WTC11 (cell line): ENCODE measurements around the gene MRPL41. TPM values are rescaled to one million over a fixed set of nuclear protein-coding genes. Genes with fewer than 3 reads are reported as not detected.

Experiments
- ATAC-seq: fragments of 200-7000 bp; cut with Tn5 transposase; 2 replicates; pipeline ENCODE4 v1.10.0; 2021; ENCODE audit warnings: mild to moderate bottlenecking, moderate library complexity
- CTCF ChIA-PET: fragments of 300-600 bp; sonication (Branson Sonifier 250); formaldehyde crosslinking; loops from one replicate; lab custom pipeline; 2021; ENCODE audit warnings: antibody characterized with exemption; lab: Charles Lee
- POLR2A ChIA-PET: fragments of 350-600 bp; sonication (Branson Sonifier 250); formaldehyde crosslinking; loops from one replicate; lab custom pipeline; 2021; ENCODE audit warnings: antibody characterized with exemption; lab: Charles Lee
- DNase-seq: peaks from one replicate; pipeline ENCODE4 v3.0.0; 2021; ENCODE audit warnings: low spot score
- H3K27ac Mint-ChIP-seq: 2 replicates; pipeline ENCODE4 v1.8.0; 2021; ENCODE audit warnings: mixed read lengths
- H3K27me3 Mint-ChIP-seq: 2 replicates; pipeline ENCODE4 v1.8.0; 2021; ENCODE audit warnings: low read depth, mild to moderate bottlenecking, moderate library complexity, mixed read lengths
- H3K36me3 Mint-ChIP-seq: 2 replicates; pipeline ENCODE4 v1.8.0; 2021; ENCODE audit warnings: mixed read lengths
- H3K4me1 Mint-ChIP-seq: 2 replicates; pipeline ENCODE4 v1.8.0; 2022; ENCODE audit warnings: mixed read lengths
- H3K4me3 Mint-ChIP-seq: 2 replicates; pipeline ENCODE4 v1.8.0; 2021; ENCODE audit warnings: mild to moderate bottlenecking, moderate library complexity, mixed read lengths
- H3K9me3 Mint-ChIP-seq: 2 replicates; pipeline ENCODE4 v1.8.0; 2021; ENCODE audit warnings: mixed read lengths
- AR ChIP-seq: fragments of 250-450 bp; sonication (Bioruptor Pico); IDR thresholded peaks from 2 replicates; pipeline ENCODE4 v1.9.0; 2021; ENCODE audit warnings: mild to moderate bottlenecking
- ATF3 ChIP-seq: sonication (generic); formaldehyde crosslinking; conservative IDR thresholded peaks from 2 replicates; pipeline ENCODE4 v1.8.1; 2022; ENCODE audit warnings: mild to moderate bottlenecking, missing genetic modification reagents
- E2F5 ChIP-seq: sonication (generic); formaldehyde crosslinking; IDR thresholded peaks from 2 replicates; pipeline ENCODE4 v1.8.1; 2022; ENCODE audit warnings: mild to moderate bottlenecking, moderate library complexity, missing genetic modification reagents
- EMX1 ChIP-seq: fragments of 250-450 bp; sonication (Bioruptor Pico); IDR thresholded peaks from 2 replicates; pipeline ENCODE4 v1.8.0; 2021; ENCODE audit warnings: mild to moderate bottlenecking
- ERG ChIP-seq: fragments of 250-450 bp; sonication (Bioruptor Pico); IDR thresholded peaks from 2 replicates; pipeline ENCODE4 v1.8.0; 2021; ENCODE audit warnings: mild to moderate bottlenecking
- GABPB1 ChIP-seq: sonication (generic); formaldehyde crosslinking; IDR thresholded peaks from 2 replicates; pipeline ENCODE4 v1.8.1; 2023; ENCODE audit warnings: mild to moderate bottlenecking, missing genetic modification reagents
- GRHL2 ChIP-seq: fragments of 250-450 bp; sonication (Bioruptor Pico); IDR thresholded peaks from 2 replicates; pipeline ENCODE4 v1.8.0; 2022; ENCODE audit warnings: mild to moderate bottlenecking, moderate library complexity; ENCODE audit not compliant: insufficient replicate concordance, severe bottlenecking
- IRF2 ChIP-seq: sonication (generic); formaldehyde crosslinking; IDR thresholded peaks from 2 replicates; pipeline ENCODE4 v1.8.0; 2022; ENCODE audit warnings: low read depth, missing genetic modification reagents, borderline replicate concordance
- JUN ChIP-seq: sonication (generic); formaldehyde crosslinking; IDR thresholded peaks from 2 replicates; pipeline ENCODE4 v1.8.0; 2023; ENCODE audit warnings: mild to moderate bottlenecking, missing genetic modification reagents
- NFATC4 ChIP-seq: fragments of 250-450 bp; sonication (Bioruptor Pico); IDR thresholded peaks from 2 replicates; pipeline ENCODE4 v1.9.0; 2021; ENCODE audit warnings: mild to moderate bottlenecking
- NFYB ChIP-seq: sonication (generic); formaldehyde crosslinking; conservative IDR thresholded peaks from 2 replicates; pipeline ENCODE4 v1.8.0; 2022; ENCODE audit warnings: low read depth, missing genetic modification reagents
- NR2C2 ChIP-seq: sonication (generic); formaldehyde crosslinking; IDR thresholded peaks from 2 replicates; pipeline ENCODE4 v1.8.0; 2022; ENCODE audit warnings: mild to moderate bottlenecking, missing genetic modification reagents
- PREB ChIP-seq: sonication (generic); formaldehyde crosslinking; IDR thresholded peaks from 2 replicates; pipeline ENCODE4 v1.8.1; 2022; ENCODE audit warnings: mild to moderate bottlenecking, missing genetic modification reagents, moderate library complexity, borderline replicate concordance
- RELA ChIP-seq: sonication (generic); formaldehyde crosslinking; IDR thresholded peaks from 2 replicates; pipeline ENCODE4 v1.8.1; 2022; ENCODE audit warnings: missing genetic modification reagents, mild to moderate bottlenecking, borderline replicate concordance
- SMAD4 ChIP-seq: sonication (generic); formaldehyde crosslinking; IDR thresholded peaks from 2 replicates; pipeline ENCODE4 v1.8.0; 2022; ENCODE audit warnings: mild to moderate bottlenecking, missing genetic modification reagents
- SP1 ChIP-seq: sonication (generic); formaldehyde crosslinking; conservative IDR thresholded peaks from 2 replicates; pipeline ENCODE4 v1.8.1; 2022; ENCODE audit warnings: missing genetic modification reagents
- USF2 ChIP-seq: sonication (generic); formaldehyde crosslinking; IDR thresholded peaks from 2 replicates; pipeline ENCODE4 v1.8.1; 2023; ENCODE audit warnings: mild to moderate bottlenecking, missing genetic modification reagents, moderate library complexity
- ZBTB43 ChIP-seq: sonication (generic); formaldehyde crosslinking; IDR thresholded peaks from 2 replicates; pipeline ENCODE4 v1.8.1; 2023; ENCODE audit warnings: mild to moderate bottlenecking, missing genetic modification reagents
- ZNF121 ChIP-seq: sonication (generic); formaldehyde crosslinking; IDR thresholded peaks from 2 replicates; pipeline ENCODE4 v1.8.0; 2023; ENCODE audit warnings: missing genetic modification reagents
- ZNF219 ChIP-seq: sonication (generic); formaldehyde crosslinking; IDR thresholded peaks from 2 replicates; pipeline ENCODE4 v1.8.0; 2023; ENCODE audit warnings: missing genetic modification reagents, mild to moderate bottlenecking, borderline replicate concordance
- ZNF232 ChIP-seq: sonication (generic); formaldehyde crosslinking; IDR thresholded peaks from 2 replicates; pipeline ENCODE4 v1.8.0; 2022; ENCODE audit warnings: mild to moderate bottlenecking, missing genetic modification reagents
- ZNF263 ChIP-seq: sonication (generic); formaldehyde crosslinking; IDR thresholded peaks from 2 replicates; pipeline ENCODE4 v1.8.1; 2022; ENCODE audit warnings: low read depth, mild to moderate bottlenecking, moderate library complexity, missing genetic modification reagents
- total RNA-seq: library from RNA; stranded (reverse); gene quantifications from 3 replicates; pipeline ENCODE4 v1.2.3, GENCODE V29; 2021
- TF ChIP-seq, protein P1 (sequence below): sonication (generic); formaldehyde crosslinking; IDR thresholded peaks from 2 replicates; pipeline ENCODE4 v1.8.0; 2023; ENCODE audit warnings: mild to moderate bottlenecking, missing genetic modification reagents

The MRPL41 gene
- total RNA-seq, 1 experiment from 2014 or later = 70.1 TPM

DNA sequence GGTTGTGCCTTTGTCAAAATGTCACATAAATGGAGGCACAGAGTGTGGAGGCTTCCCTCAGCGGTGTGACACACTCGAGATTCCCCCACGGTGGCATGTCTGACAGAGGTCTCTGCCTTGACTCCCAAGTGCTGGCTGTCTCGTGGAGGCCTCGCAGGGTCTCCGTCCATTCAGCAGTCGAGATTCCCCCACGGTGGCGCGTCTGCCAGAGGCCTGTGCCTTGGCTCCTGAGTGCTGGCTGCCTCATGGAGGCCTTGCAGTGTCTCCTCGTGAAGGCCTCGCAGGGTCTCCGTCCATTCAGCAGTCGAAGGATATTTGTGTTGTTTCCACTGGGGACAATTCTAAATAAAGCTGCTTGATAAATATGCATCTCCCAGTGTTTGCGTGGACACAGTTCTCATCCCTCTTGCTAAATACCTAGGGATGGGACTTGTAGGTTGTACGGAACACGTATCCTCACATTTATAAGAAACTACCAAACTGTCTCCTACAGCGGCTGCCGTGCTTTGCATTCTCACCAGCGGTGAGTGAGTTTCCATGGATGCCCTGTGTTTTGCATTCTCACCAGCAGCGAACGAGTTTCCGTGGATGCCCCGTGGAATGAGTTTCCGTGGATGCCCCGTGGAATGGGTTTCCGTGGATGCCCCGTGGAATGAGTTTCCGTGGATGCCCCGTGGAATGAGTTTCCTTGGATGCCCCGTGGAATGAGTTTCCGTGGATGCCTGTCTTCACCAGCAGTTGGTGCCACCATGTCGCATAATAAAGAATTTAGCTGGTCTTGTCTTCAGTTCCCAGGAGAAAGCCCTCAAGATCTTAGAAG lies 27.3 kb upstream of the MRPL41 start:
- H3K4me3 Mint-ChIP-seq = no peak overlapping the region
- H3K4me1 Mint-ChIP-seq = no peaks in the 10 kb centered on the region
- ChIA-PET CTCF (interaction anchor here (0.8 to 2.7 kb wide), 2 partner anchors 11 to 15 kb away, joined by 3 to 11 read pairs; no protein-coding TSS in a partner anchor), POLR2A (no interaction called here)
- no peak for ATAC-seq
- no peak for TF ChIP-seq ATF3 (CRISPR knock-in tag)
- no peak for TF ChIP-seq SP1 (CRISPR knock-in tag)
- no peak for TF ChIP-seq IRF2 (CRISPR knock-in tag)
- no peak for TF ChIP-seq USF2 (CRISPR knock-in tag)
- TF ChIP-seq ZBTB43 = no peak
- TF ChIP-seq GRHL2 = no peak
- no peak for TF ChIP-seq EMX1 (CRISPR knock-in tag)
- TF ChIP-seq ZNF232 (CRISPR knock-in tag) = no peak
- no peak for TF ChIP-seq NFATC4 (CRISPR knock-in tag)
- no peak for TF ChIP-seq RELA
- no peak for TF ChIP-seq ZNF263 (CRISPR knock-in tag)
- no peak for TF ChIP-seq PREB
- no peak for TF ChIP-seq SMAD4 (CRISPR knock-in tag)
- no peak for DNase-seq
- H3K9me3 Mint-ChIP-seq = no peaks in the 10 kb centered on the region
- H3K36me3 Mint-ChIP-seq = no peaks in the 10 kb centered on the region
- peak overlapping the region; percentile 24; the same call in 1 of the 2 replicates for H3K27ac Mint-ChIP-seq
- H3K27me3 Mint-ChIP-seq = no peaks in the 10 kb centered on the region

DNA sequence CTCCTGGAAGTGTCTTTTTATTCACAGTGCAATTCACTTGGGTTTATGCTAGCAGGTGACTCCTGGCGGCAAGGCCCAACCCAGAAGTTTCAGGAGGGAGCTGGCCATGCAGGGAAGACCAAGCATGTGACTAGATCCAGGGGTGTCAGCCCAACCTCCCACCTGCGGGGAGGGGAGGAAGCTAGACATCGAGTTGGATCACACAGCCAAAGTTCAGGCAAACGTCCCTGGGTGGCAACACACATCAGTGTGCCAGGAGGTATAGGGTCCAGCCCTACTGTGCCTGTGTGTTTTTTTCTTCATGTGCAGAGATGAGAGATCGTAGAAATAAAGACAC lies 26.7 kb upstream of the MRPL41 start:
- Mint-ChIP-seq H3K9me3 (no peaks in the 10 kb centered on the region), H3K36me3 (no peaks in the 10 kb centered on the region)
- TF ChIP-seq ERG (CRISPR knock-in tag) (no peak), ZNF121 (no peak), AR (CRISPR knock-in tag) (no peak), E2F5 (CRISPR knock-in tag) (no peak), JUN (no peak), NR2C2 (CRISPR knock-in tag) (no peak), GABPB1 (CRISPR knock-in tag) (no peak), NFATC4 (CRISPR knock-in tag) (no peak), ZNF219 (no peak), NFYB (CRISPR knock-in tag) (no peak), SMAD4 (CRISPR knock-in tag) (no peak), IRF2 (CRISPR knock-in tag) (no peak)
- TF ChIP-seq, protein P1, sequence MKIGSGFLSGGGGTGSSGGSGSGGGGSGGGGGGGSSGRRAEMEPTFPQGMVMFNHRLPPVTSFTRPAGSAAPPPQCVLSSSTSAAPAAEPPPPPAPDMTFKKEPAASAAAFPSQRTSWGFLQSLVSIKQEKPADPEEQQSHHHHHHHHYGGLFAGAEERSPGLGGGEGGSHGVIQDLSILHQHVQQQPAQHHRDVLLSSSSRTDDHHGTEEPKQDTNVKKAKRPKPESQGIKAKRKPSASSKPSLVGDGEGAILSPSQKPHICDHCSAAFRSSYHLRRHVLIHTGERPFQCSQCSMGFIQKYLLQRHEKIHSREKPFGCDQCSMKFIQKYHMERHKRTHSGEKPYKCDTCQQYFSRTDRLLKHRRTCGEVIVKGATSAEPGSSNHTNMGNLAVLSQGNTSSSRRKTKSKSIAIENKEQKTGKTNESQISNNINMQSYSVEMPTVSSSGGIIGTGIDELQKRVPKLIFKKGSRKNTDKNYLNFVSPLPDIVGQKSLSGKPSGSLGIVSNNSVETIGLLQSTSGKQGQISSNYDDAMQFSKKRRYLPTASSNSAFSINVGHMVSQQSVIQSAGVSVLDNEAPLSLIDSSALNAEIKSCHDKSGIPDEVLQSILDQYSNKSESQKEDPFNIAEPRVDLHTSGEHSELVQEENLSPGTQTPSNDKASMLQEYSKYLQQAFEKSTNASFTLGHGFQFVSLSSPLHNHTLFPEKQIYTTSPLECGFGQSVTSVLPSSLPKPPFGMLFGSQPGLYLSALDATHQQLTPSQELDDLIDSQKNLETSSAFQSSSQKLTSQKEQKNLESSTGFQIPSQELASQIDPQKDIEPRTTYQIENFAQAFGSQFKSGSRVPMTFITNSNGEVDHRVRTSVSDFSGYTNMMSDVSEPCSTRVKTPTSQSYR (CRISPR knock-in tag) = no peak

More for the DNA sequence above, 26.7 kb upstream of the MRPL41 start:
- Mint-ChIP-seq H3K4me1 (no peaks in the 10 kb centered on the region), H3K27ac (no peak overlapping the region), H3K27me3 (no peaks in the 10 kb centered on the region), H3K4me3 (no peak overlapping the region)
- ChIA-PET POLR2A (no interaction called here), CTCF (interaction anchor here (0.8 to 1.2 kb wide), 3 partner anchors 10 to 102 kb away, joined by 3 to 7 read pairs (median 3); partner anchors contain the start of genes EXD3 and NOXA1)
- no peak for ATAC-seq
- no peak for DNase-seq
